Smooth muscle cell (in vitro differentiated cells): ENCODE measurements around the gene ERRFI1. TPM values are rescaled to one million over a fixed set of nuclear protein-coding genes. Genes with fewer than 3 reads are reported as not detected.
A peak's percentile ranks its signal among the peaks of the same experiment; 100 is the strongest.

Experiments used
- DNase-seq: peaks from one replicate; lab custom pipeline; 2025; ENCODE audit not compliant: unreplicated experiment; lab: John Stamatoyannopoulos, UW
- H2AFZ ChIP-seq: fragments of 200-600 bp; sonication (generic); 2 replicates; pipeline ENCODE4 v1.6.0; 2016; ENCODE audit warnings: antibody characterized with exemption, low read depth, mild to moderate bottlenecking
- H3F3A ChIP-seq: fragments of 200-600 bp; sonication (generic); 2 replicates; pipeline ENCODE4 v1.6.0; 2017; ENCODE audit warnings: antibody characterized with exemption, low read depth
- H3K27ac ChIP-seq: fragments of 200-600 bp; sonication (generic); 2 replicates; pipeline ENCODE4 v1.5.1; 2016; ENCODE audit warnings: low read depth, mild to moderate bottlenecking
- H3K27me3 ChIP-seq: fragments of 200-600 bp; sonication (generic); 2 replicates; pipeline ENCODE4 v1.6.1; 2016; ENCODE audit warnings: low read depth, mild to moderate bottlenecking
- H3K36me3 ChIP-seq: fragments of 200-600 bp; sonication (generic); 2 replicates; pipeline ENCODE4 v1.5.1; 2016; ENCODE audit warnings: low read depth
- H3K4me1 ChIP-seq: fragments of 200-600 bp; sonication (generic); 2 replicates; pipeline ENCODE4 v1.5.1; 2016; ENCODE audit warnings: low read depth
- H3K4me2 ChIP-seq: fragments of 200-600 bp; sonication (generic); 2 replicates; pipeline ENCODE4 v1.6.0; 2016; ENCODE audit warnings: mild to moderate bottlenecking
- H3K4me3 ChIP-seq: fragments of 200-600 bp; sonication (generic); 2 replicates; pipeline ENCODE4 v1.5.1; 2016; ENCODE audit warnings: mild to moderate bottlenecking
- H3K79me2 ChIP-seq: fragments of 200-600 bp; sonication (generic); 2 replicates; pipeline ENCODE4 v1.6.0; 2016; ENCODE audit warnings: low read depth, mild to moderate bottlenecking
- H3K9ac ChIP-seq: fragments of 200-600 bp; sonication (generic); 2 replicates; pipeline ENCODE4 v1.6.0; 2016; ENCODE audit warnings: low read depth
- H3K9me3 ChIP-seq: fragments of 200-600 bp; sonication (generic); replicated peaks from 2 replicates; pipeline ENCODE4 v1.5.1; 2016; ENCODE audit warnings: low read depth
- H4K20me1 ChIP-seq: fragments of 200-600 bp; sonication (generic); 2 replicates; pipeline ENCODE4 v1.6.0; 2016; ENCODE audit warnings: low read depth
- CTCF ChIP-seq: fragments of 200-600 bp; sonication (generic); IDR thresholded peaks from 2 replicates; pipeline ENCODE4 v1.5.1; 2017; ENCODE audit warnings: borderline replicate concordance, mild to moderate bottlenecking, antibody characterized with exemption; ENCODE audit not compliant: insufficient read depth, poor library complexity, severe bottlenecking
- WGBS: methylation state at CpG from one replicate; pipeline ENCODE4 v1.1.7; 2016; ENCODE audit warnings: low lambda C conversion rate; 5-methylcytosine and 5-hydroxymethylcytosine counted together
- polyA plus RNA-seq: library from polyadenylated mRNA; unstranded; fragments of >200 nt; fragmentation: Nextera tagmentation; extraction: Ambion mirVana; gene quantifications from 2 replicates; pipeline ENCODE4 v1.2.1, GENCODE V29; 2016
- total RNA-seq: library from RNA; depleted of rRNA; stranded (reverse); fragments of >200 nt; gene quantifications from 2 replicates; pipeline ENCODE4 v1.2.3, GENCODE V29; 2014

Gene ERRFI1
- total and polyA plus RNA-seq, 2 experiments from 2014 or later, result 81.6 to 184 TPM

DNA sequence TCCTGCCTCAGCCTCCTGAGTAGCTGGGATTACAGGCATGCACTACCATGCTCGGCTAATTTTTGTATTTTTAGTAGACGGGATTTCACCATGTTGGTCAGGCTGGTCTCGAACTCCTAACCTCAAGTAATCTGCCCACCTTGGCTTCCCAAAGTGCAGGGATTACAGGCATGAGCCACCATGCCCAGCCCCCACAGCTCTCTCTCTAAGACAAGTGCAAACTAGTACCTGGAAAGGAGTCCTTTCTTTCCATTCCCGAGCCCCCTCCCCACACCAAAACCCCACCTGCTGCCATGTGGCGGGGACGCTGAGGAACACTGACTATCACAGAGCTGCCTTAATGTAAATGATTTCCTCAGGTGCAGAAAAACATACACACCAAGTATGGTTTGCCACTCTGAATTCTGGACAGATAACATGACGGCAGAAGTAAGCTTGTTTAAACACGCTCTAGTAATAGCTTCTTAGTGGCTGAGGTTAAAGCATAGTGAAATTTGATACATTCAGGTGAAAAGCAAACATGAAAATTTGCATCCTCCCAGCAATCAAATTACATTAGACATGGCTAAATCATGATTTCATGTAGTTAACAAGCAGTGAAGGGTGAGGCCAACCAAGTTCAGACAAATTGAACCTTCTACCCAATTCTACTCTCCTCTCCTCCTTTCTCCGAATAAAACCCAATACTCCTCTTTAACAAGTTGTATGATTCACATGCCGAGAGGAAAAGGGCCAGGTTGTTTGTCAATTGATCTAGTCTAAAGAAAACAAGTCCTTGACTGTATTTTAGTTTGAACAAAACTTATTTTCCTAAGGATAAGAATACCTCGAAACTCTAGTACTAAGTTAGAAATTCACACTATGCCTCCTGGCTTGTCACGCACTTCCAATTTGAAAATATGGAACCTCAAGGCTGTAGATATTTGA is 19.8 kb downstream of the ERRFI1 start:
- Histone ChIP-seq H3K36me3 (no peaks in the 10 kb centered on the region), H3K4me1 (no peaks in the 10 kb centered on the region), H3K9me3 (no peaks in the 10 kb centered on the region), H3K9ac (no peak overlapping the region), H2AFZ (no peak overlapping the region), H3K4me2 (no peak overlapping the region), H3K27me3 (no peaks in the 10 kb centered on the region), H3K27ac (peak overlapping the region; percentile 92), H3F3A (peaks cover 62% of the 10 kb centered on the region), H3K79me2 (peaks cover 11% of the 10 kb centered on the region), H3K4me3 (no peak overlapping the region), H4K20me1 (peaks cover 57% of the 10 kb centered on the region)
- no peak for DNase-seq
- TF ChIP-seq CTCF, result no peak
- 77% methylated on average over 12 of the region's 12 CpGs for WGBS

GRCh38 chr1:8004803-8005573 is 21.1 kb downstream of the ERRFI1 start:
- DNase-seq, result peak; percentile 81
- H3F3A ChIP-seq, result peaks cover 49% of the 10 kb centered on the region
- H3K9ac ChIP-seq, result peak overlapping the region; percentile 56
- H3K27me3 ChIP-seq, result no peaks in the 10 kb centered on the region
- H2AFZ ChIP-seq, result no peak overlapping the region
- peak overlapping the region; percentile 15 for H3K4me3 ChIP-seq
- no peaks in the 10 kb centered on the region for H3K4me1 ChIP-seq
- 5% methylated on average over 17 of the region's 17 CpGs for WGBS
- no peaks in the 10 kb centered on the region for H3K36me3 ChIP-seq
- no peaks in the 10 kb centered on the region for H3K9me3 ChIP-seq
- no peak for TF ChIP-seq CTCF
- H3K27ac ChIP-seq, result peak overlapping the region; percentile 92
- no peaks in the 10 kb centered on the region for H3K79me2 ChIP-seq
- H4K20me1 ChIP-seq, result peaks cover 43% of the 10 kb centered on the region
- peak overlapping the region; percentile 74 for H3K4me2 ChIP-seq

DNA sequence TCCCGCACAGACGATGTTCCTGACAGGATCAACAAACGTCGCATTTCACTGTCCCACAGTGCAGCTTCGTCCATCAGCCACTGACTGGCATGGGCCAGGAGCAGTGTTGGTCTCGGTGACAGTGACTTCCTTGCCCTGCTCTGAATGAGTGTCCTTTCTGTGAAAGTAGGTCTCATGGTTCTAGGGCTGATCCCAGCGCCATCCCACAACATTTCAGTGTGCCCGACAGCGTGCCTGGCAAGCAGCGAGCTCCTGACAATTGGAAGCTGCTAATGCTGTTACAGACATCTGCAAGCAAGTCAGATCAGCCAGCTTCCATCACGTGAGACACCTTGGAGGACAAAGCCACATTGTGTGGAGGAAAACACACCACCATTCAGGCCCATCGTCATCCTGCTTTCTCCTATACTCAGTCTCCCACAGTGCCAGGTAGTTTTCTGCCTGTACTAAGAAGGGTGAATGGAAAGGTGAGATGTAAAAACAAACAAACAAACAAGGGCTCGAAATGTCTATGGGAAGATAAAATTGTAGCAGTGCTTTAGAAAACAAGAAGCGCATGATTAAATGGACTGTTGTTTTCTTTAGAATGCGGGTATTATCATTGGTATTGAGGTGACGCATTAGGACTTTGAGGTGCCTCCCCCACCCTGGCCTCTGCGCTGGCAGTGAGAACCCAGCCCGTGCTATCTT is 21.9 kb downstream of the ERRFI1 start:
- 42% methylated on average over 18 of the region's 18 CpGs for WGBS
- no peaks in the 10 kb centered on the region for H3K4me1 ChIP-seq
- peak overlapping the region; percentile 56 for H3K9ac ChIP-seq
- peak overlapping the region; percentile 66 for H3K4me2 ChIP-seq
- H3F3A ChIP-seq, result peaks cover 42% of the 10 kb centered on the region
- H3K9me3 ChIP-seq, result no peaks in the 10 kb centered on the region
- H3K79me2 ChIP-seq, result no peaks in the 10 kb centered on the region
- H3K27ac ChIP-seq, result peak overlapping the region; percentile 92
- peaks cover 36% of the 10 kb centered on the region for H4K20me1 ChIP-seq
- no peaks in the 10 kb centered on the region for H3K36me3 ChIP-seq
- DNase-seq, result no peak
- no peak overlapping the region for H3K4me3 ChIP-seq
- no peak for TF ChIP-seq CTCF
- no peak overlapping the region for H2AFZ ChIP-seq
- no peaks in the 10 kb centered on the region for H3K27me3 ChIP-seq
